Brain microvascular endothelial cell (primary cell): ENCODE data around the gene RFTN1.

ENCODE experiments used
- DNase-seq: peaks from one replicate; pipeline ENCODE4 v3.0.0-alpha.2; 2020
- H3K27ac ChIP-seq: fragments of 250-450 bp; sonication (Bioruptor Pico); 2 replicates; pipeline ENCODE4 v1.5.1; 2020; ENCODE audit warnings: mild to moderate bottlenecking, moderate library complexity
- H3K27me3 ChIP-seq: fragments of 250-450 bp; sonication (Bioruptor Pico); replicated peaks from 2 replicates; pipeline ENCODE4 v1.5.1; 2020; ENCODE audit warnings: mild to moderate bottlenecking
- H3K36me3 ChIP-seq: fragments of 250-450 bp; sonication (Bioruptor Pico); replicated peaks from 2 replicates; pipeline ENCODE4 v1.5.1; 2020; ENCODE audit warnings: mild to moderate bottlenecking
- H3K4me3 ChIP-seq: 2 replicates; pipeline ENCODE4 v1.5.1; 2011; ENCODE audit warnings: low read depth, mild to moderate bottlenecking, control low read depth, low read length, moderate library complexity
- in situ Hi-C: cut with HindIII; loops from 2 replicates; pipeline ENCODE4 v1.10.0; 2017; ENCODE audit warnings: low sequenced_read_pairs, low pct_ligation_motif_present
- TF ChIP-seq, protein P1 (sequence below): IDR thresholded peaks from 2 replicates; pipeline ENCODE4 v1.5.1; 2011; ENCODE audit warnings: low read depth, mild to moderate bottlenecking, moderate library complexity, low read length, control low read depth, inconsistent platforms; ENCODE audit errors: missing control alignments

RFTN1 gene

DNA sequence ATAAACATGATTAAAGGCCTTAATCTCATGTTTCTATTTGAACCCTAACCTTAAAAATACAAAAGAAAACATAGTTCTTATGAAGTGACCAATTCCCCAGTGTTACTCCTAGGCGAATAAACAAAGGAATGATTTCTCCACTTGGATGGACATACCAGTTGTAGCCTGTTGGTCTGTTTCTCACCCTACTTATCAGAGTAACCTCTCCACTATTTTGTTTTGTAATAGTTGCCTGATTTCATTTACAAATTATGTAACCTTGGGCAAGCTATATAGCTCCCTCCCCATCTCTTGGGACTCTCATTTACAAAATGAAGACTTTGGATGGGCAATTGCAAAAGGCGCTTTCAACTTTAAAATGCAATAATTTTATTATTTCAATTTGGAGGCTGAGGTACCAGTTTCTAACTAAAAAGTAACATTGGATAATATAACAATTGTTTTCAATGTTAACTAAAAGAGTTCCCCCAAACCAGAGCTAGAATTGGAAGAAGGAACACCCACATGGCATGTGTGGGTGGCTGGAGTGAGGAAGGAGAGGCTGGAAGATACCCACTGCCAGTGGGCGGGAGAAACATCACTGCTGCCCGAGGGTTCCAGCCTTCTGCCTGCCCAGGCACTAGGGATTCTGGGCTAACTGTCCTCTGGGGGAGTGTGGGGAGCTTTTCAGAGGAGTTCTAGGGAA lies 74.2 kb downstream of the RFTN1 start:
- no peak for DNase-seq
- H3K4me3 ChIP-seq, result no peak overlapping the region
- TF ChIP-seq, protein P1, sequence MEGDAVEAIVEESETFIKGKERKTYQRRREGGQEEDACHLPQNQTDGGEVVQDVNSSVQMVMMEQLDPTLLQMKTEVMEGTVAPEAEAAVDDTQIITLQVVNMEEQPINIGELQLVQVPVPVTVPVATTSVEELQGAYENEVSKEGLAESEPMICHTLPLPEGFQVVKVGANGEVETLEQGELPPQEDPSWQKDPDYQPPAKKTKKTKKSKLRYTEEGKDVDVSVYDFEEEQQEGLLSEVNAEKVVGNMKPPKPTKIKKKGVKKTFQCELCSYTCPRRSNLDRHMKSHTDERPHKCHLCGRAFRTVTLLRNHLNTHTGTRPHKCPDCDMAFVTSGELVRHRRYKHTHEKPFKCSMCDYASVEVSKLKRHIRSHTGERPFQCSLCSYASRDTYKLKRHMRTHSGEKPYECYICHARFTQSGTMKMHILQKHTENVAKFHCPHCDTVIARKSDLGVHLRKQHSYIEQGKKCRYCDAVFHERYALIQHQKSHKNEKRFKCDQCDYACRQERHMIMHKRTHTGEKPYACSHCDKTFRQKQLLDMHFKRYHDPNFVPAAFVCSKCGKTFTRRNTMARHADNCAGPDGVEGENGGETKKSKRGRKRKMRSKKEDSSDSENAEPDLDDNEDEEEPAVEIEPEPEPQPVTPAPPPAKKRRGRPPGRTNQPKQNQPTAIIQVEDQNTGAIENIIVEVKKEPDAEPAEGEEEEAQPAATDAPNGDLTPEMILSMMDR, result no peak
- H3K27me3 ChIP-seq, result no peaks in the 10 kb centered on the region
- in situ Hi-C loops, result no loop called here
- H3K27ac ChIP-seq, result no peak overlapping the region
- H3K36me3 ChIP-seq, result no peaks in the 10 kb centered on the region

DNA sequence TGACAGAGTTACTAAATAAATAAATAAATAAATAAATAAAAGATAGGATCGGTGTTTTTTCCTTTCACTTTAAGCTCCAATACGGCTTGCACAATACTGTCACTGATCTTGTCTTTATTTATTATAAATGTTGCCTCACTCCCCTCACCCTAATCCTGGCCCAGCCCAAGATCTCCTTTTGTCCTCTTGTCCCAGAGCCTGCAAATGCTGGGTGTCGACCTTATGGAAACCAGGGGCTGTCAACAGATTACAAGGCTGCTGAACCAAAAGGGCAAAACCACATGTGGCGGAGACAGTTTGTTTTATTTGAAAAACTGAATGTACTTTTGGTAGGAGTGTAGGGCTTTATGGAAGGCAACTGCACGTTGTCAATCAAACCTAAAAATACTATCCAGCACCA lies 75.9 kb downstream of the RFTN1 start:
- no peaks in the 10 kb centered on the region for H3K27me3 ChIP-seq
- TF ChIP-seq, protein P1, result no peak
- in situ Hi-C loops, result no loop called here
- no peak overlapping the region for H3K27ac ChIP-seq
- H3K4me3 ChIP-seq, result no peak overlapping the region
- peaks cover 1% of the 10 kb centered on the region for H3K36me3 ChIP-seq
- no peak for DNase-seq

DNA sequence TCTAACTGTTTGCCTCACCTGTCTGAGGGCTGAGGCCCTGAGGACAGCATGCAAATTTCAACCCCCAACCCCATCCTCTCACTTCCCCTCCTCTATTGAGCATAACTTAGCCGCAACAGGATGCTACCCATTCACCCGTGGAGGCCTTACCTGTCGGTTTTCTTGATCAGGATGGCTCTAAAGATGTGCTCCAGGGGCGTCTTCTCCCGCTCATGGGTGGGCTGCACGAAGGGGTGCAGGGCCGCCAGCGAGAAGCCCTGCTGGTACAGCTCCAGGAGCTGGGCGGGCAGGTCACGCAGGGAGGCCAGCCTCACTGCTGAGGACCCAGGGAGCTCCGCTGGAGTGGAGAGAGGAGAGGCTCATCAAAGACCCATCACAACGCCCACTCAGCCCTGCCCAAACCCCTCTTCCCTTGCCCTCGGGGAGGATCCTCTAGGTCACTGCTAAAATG lies 79.8 kb downstream of the RFTN1 start:
- Histone ChIP-seq H3K4me3 (no peak overlapping the region), H3K36me3 (peaks cover 12% of the 10 kb centered on the region), H3K27ac (no peak overlapping the region), H3K27me3 (no peaks in the 10 kb centered on the region)
- TF ChIP-seq, protein P1, result no peak
- in situ Hi-C loops, result no loop called here
- no peak for DNase-seq

DNA sequence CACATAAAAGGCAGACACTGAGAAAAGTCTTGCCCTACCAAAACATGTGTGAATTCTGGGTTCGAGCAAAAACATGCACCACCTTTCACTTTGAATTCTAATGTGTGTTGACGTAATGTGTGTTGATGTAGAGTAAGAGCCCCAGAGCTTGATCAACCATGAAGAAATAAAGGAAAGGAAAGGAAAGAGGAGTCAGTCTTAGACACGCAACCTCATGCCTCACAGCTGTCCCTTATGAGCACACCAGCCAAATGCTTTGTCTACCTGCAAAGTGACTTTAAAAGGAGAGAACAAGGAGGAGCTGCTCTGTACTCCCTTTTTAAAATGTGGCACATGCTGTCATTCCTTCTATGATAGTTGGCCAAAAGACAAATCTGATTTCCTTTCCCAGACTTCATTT lies 80.8 kb downstream of the RFTN1 start:
- Histone ChIP-seq H3K36me3 (peaks cover 12% of the 10 kb centered on the region), H3K27ac (no peak overlapping the region), H3K4me3 (no peak overlapping the region), H3K27me3 (no peaks in the 10 kb centered on the region)
- in situ Hi-C loops, result no loop called here
- no peak for DNase-seq
- TF ChIP-seq, protein P1, result no peak

DNA sequence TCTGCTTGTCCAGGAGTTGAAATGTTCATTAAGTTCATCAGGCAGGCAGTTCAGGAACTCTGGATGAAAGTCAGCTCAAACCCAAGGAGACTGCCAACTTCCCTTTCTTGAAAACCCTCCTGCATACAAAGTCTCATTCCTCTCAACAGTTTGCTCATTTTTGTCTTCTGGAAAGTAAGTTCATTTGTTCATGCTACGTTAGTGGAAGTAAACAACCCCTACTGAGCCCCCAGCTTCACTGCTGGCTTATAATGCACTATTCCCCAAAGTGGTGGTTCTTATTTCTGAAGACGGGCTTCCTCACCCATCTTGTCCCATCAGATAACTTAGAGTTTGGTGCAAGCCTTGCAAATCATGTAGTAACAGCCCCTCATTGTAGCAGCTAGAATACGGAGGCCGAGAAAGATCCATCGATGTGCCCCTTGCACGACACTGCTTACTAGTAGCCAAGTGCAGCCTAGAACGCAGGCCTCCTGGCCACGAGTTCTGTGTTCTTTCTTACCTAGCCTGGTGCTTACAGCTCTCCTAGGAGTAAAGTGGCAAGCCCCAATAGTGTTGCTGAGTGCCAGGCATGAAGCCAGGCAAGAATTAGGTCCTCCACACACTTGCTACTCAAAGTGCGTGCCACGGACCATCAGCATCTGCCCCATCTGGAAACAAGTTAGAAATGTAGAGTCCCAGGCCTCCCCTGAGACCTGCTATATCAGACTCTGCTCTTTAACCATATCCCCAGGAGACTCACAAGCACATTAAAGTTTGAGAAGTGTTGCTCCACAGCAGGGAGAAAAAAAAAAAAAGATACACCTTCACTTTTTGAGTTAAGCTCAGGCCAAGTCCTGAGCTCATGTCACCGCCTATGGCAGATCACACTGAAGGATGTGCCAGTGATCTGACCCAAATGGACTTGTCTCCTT lies 82.5 kb downstream of the RFTN1 start:
- Histone ChIP-seq H3K27ac (no peak overlapping the region), H3K4me3 (no peak overlapping the region), H3K36me3 (peaks cover 12% of the 10 kb centered on the region), H3K27me3 (no peaks in the 10 kb centered on the region)
- TF ChIP-seq, protein P1, result no peak
- no peak for DNase-seq
- in situ Hi-C loops, result no loop called here
